Right hindlimb (tissue), 1 donor: ENCODE results near the gene COL12A1.

Experiments
- DNase-seq: peaks from one replicate; pipeline ENCODE4 v3.0.0-alpha.2; 2018

Gene COL12A1

DNA sequence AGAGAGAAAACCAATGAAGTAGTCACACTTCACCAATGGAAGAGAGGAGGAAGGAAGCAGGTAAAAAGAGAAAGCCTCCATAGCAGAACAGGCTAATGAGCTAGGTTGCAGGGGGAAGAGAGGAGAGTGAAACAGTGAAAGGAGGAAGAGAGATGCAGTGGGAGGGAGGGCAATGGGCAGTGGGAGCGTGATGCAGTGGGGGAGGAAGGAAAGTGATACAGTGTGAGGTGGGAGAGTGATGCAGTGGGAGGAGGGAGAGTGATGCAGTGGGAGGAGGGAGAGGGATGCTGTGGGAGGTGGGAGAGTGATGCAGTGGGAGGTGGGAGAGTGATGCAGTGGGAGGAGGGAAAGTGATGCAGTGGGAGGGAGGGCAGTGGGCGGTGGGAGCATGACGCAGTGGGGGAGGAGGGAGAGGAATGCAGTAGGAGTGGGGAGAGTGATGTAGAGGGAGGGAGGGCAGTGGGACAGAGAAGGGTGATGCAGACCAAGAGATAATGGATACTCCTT is 29.7 kb downstream of the COL12A1 start:
- no peak for DNase-seq

GRCh38 chr6:75171986-75172385 is 33.9 kb downstream of the COL12A1 start:
- no peak for DNase-seq

DNA sequence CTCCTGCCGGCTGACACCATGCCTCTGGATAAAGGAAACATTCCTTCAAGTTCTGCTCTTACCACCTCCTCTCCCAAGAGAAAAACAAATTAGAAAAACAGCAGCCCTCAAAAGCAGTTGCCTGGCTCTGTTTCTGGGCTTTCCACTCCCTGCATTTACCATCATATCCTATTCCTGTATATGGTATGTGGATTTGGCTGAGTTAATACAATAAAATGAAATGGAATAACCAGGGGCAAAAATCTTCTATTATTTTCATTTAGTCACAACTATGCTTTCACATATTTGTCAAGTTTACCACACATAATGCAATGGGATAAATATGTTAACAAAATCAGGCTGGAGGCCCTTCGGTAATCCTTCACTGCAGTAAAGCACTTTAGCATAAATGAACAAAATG is 34.3 kb downstream of the COL12A1 start:
- peak; percentile 75 for DNase-seq

GRCh38 chr6:75170691-75171560 is 34.9 kb downstream of the COL12A1 start:
- no peak for DNase-seq

DNA sequence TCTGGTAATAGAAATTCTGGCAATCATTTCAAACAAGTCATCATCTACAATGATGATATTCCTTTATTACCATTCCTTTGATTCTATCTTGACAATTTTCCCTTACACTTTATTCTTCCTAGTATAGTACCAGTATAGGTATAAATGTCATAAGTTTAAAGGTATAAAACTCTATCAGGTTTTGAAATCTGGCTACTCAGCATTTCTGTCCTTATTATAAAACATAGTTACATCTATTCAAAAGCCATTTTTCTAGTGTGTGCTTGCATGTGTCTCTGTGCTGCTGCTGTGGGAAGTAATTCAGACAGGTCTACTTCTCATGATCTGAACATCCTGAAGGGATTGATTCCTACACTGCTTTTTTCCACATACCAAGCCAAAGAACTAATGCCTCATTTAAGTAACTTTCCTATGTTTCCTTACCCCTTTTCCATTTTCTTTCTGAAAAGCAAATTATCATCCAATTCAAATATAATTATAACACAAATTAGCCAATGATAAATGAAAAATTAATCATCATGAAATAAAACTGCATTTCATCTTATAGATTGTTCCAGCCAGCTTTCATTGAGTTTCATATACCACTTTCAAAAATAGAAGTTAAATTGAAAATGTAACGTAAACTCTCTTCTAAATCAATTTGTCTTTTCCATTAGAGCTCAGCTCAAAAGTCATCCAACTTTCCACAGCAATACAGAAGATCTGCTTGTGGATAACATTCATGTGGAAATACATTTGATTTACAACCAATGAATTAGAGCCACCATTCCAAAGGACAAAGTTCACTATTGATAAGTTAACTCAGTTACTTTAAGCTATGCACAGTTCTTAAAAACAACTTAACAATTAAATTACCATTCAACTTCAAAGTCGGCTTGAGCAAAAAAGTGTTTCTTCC is 35.9 kb downstream of the COL12A1 start:
- no peak for DNase-seq

- no peak for DNase-seq
Measured at GRCh38 chr6:75167851-75168250, 38.0 kb downstream of the COL12A1 start.

DNA sequence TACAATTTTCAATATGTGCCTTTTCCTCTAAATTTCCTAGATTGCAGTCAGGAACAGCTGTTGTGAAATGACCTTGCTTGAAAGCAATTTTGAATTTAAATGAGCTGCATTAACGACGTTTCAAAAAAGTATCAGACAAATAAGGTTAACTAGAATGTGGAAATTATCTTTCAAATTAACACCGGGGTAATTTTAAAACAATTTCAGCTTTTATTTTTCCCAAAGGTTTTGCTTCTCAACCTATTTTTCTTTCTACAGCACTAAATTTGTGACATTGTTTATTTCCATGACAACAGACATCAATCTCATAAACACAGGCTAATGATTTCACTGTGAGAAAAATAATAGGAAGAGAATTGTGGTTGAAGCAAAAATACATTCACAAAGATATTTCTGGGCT is 38.5 kb downstream of the COL12A1 start:
- DNase-seq, result no peak

DNA sequence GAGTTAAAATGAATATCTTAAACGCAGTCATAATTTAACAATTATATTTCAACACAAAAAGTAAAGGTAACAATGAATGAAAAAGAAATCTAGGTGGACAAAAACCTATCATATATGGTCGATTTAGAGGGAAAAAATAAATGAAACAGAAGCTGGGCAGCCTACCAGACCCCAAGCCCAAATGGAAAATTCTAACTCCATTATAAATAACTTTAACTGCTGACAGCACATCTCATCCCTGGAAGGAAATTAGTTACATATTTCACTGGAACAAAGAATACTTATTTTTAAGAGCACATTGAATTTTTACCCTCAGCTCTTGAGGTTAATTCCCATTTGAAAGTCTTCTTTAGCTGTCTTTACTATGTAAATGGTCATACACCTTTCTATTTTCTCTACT is 39.1 kb downstream of the COL12A1 start:
- DNase-seq, result no peak

DNA sequence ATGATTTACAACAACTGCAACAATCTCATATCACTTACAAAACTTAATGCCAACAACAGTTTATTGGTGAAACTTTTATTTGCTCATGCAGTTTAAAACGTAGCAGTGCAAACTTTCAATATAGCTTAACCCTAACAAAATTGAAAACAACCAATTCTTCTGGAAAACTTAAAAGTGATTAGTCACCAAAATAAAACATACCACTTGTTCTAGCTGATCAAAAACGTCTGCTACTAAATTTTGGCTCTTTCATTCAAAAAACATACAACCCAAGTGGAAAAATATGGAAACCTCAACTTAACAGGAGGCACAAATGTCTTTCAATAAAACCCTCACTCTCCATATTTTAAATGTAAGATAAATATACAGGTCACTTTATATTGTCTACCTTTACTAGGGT is 39.6 kb downstream of the COL12A1 start:
- DNase-seq, result no peak

DNA sequence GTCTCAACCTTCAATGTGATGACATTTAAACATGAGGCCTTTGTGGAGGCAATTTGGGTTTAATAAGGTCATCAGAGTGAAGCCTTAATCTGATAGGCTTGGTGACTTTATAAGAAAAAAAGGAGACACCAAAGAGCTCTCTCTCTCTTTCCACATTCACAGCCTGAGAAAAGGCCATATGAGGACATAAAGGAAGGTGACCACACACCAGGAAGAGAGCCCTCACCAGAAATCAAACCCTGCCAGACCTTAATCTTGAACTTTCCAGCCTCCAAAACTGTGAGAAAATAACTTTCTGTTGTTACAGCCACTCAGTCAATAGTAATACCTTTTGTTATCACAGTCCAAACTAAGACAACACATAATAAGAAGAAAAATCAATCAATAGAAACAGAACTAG is 47.7 kb downstream of the COL12A1 start:
- no peak for DNase-seq

- DNase-seq, result no peak
Measured at GRCh38 chr6:75157336-75157735, 48.5 kb downstream of the COL12A1 start.

DNA sequence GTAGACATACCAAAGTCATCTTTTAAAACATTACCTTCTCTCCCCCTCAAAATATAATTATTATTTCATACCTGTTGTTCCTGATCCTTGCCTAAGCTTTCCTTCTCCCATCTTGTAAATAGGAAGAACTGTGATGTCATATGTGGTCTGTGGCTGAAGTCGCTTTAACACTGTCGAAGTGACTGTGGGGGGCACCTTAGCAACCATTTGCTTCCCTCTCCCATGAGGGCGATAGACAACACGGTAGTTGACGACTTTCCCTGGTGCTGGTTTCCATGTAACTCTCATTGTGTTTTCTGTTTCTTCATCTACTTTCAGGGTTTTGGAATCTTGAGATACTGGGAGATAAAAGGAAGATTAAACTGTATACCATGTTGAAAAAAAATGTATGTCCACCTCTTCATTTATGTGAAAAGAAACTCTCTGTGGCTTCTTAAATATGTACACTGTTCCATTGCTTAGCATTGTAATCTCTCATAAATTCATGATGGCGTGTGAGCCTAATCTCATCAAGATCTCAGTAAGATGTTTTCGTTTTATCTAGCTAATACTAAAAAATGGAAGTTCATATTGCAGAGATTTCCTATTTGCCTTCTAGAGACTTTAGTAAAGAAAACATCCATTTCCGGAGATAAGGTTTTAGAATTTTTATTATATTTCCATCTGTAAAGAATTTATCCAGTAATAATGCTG is 49.5 kb downstream of the COL12A1 start:
- DNase-seq, result no peak

DNA sequence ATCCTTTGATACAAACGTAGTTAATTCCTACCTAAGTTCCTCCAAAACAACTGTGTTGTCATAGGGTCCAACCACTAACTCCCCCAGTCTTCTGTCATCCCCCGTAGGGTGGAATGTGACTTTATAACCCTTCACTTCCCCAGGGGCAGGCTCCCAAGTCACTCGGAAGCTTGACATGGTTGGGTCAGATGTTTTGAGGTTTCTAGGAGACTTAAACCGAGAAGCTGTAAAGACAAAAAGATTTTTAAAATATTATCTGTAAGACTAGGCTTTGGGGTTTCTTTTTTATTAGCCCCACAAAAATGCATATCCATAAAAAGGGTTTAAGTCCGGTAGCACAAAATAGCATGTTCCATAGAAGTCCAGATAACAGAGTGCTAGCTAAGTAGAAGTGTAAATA is 50.2 kb downstream of the COL12A1 start:
- no peak for DNase-seq

GRCh38 chr6:75154973-75155372 is 50.9 kb downstream of the COL12A1 start:
- no peak for DNase-seq

DNA sequence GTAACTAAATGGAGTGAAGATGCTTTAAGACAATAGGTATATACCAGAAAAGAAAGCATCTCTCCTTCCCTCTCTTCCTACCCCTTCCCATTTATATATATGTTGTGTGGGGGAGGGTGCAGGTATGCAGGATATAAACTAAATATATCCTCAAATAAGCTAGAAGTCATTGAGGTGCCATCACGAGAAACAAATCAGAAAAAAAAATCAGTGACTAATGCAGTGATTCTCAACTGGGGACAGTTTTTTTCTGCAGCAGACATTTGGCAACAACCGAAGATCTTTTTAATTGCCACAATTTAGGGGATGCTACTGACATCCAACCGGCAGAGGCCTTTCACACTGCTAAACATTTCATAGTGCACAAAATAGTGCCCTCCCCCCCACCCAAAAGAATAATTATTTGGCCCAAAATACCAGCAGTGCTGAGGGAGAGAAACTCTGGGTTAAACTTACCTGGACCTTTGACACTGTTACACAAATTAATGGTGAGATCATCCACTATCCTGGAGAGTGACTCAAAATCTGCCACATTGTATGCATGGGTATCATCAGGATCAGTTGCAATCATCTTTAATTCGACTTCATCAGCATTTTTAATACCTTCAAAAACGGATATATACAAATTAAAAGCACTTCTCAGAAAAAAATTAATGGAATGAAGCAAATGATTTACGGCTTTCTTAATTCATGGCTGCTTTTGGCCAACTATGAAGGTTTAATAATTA is 55.0 kb downstream of the COL12A1 start:
- DNase-seq, result no peak

DNA sequence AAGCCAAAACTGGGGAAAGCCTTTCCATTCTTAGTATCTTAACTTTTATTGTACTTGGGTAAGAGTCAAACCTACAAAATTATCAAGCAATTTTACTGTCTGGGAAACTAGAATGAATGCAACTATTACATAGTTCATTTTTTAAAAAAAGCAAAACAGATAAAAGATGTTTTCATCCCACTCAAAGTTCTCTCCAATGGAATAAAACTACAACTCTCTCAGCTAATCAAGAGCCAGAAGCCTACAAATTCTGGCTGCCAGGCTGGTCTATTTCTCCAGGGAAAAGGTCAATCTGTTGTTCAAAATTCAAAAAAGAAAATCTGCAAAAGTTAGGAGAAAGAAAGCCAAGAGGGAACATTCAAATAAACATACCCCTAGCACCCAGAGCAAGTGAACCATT is 56.2 kb downstream of the COL12A1 start:
- no peak for DNase-seq

DNA sequence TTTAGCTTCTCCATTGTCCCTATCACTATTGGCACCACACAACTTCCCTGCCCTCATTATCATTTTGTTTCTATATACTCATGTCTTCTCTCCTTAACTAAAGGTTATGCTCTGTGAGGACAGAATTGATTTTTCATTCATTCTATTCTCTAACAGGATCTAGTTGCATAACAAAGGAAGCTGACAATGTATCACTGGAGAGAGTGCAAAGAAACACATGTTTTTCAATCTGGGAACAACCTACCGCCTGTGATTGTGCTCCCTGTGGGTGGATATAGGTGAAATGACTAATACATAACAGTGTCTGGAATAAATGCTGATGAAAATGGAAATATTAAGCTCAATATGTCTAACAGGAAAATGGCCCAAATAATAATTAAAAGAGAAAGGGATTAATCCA is 56.6 kb downstream of the COL12A1 start:
- no peak for DNase-seq

DNA sequence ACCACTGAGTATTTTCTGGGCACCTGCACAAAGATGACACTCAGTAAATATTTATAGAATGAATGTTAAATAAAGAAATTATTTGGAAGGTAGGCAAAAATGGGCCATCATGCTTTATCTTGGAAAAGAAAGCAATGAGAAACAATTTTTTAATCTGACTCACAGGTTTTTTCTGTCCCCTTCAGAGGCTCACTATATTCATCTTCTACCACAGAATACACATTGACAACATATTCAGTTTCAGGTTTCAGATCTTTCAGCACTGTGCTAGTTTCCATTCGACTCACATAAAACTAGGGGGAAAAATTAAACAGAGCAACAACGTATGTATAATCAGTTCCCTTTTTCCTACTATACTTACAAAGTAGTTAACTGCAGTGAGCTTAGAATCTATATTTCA is 58.3 kb downstream of the COL12A1 start:
- no peak for DNase-seq

GRCh38 chr6:75145976-75146375 is 59.9 kb downstream of the COL12A1 start:
- DNase-seq, result no peak

- DNase-seq, result no peak
Measured at GRCh38 chr6:75145211-75145610, 60.6 kb downstream of the COL12A1 start.

DNA sequence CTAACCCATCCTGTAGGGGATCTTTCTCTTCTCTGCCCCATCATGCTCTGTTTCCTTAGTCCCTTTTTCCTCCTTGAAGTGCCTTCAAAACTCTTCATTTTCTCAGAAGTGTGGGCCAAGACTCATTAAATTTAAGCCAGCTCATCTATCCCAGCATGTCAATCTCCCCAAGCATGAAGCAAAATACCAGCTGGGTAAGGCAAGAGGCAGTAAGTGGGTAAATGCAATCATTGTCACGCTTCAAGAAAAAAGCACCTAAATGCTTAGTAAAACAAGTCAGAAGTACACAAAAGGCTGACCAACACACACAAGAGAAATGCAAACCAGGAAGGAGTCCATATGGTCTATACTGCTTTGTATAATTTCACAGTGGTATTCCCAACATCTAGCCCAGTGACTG is 61.5 kb downstream of the COL12A1 start:
- no peak for DNase-seq

DNA sequence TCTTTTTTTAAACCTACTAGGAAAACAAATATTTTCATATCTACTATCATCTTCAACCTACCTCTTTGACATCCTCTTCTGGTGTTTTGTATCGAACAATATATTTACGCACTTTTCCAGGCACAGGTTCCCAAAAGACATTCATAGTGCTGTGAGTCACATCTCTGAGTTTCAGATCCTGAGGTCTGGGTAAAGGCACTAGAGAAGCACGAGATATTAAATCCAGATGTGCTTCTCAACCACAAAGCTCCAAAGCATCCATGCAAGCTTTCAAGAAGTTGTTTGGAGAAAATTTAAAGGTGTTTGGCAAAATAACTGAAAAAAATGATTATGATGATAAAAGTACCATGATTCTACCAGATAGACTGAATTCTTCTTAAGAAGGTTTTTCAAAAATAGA is 62.7 kb downstream of the COL12A1 start:
- DNase-seq, result no peak

- no peak for DNase-seq
Measured at GRCh38 chr6:75142721-75143120, 63.1 kb downstream of the COL12A1 start.
